Lung (tissue), 12 donors: Measurements from ENCODE around the gene GCNT2. TPM values are rescaled to one million over a fixed set of nuclear protein-coding genes. Genes with fewer than 3 reads are reported as not detected.

Source experiments
- ATAC-seq: fragments of 200-7000 bp; cut with Tn5 transposase; one replicate; pipeline ENCODE4 v1.9.1; 2020; ENCODE audit warnings: moderate number of reproducible peaks; ENCODE audit not compliant: insufficient read depth, low FRiP score
- DNase-seq, 3 donors: peaks; one replicate each; pipeline ENCODE4 v3.0.0-alpha.2; 2013 to 2017
- H3K27ac ChIP-seq, 2 donors: one replicate each; pipeline ENCODE4 v1.5.1; 2013; ENCODE audit warnings: mild to moderate bottlenecking in 2 of 2, moderate library complexity in 2 of 2, control low read depth in 1 of 2, inconsistent platforms in 1 of 2, low read depth in 1 of 2, low read length in 1 of 2
- H3K27me3 ChIP-seq, 3 donors: one replicate each; pipeline ENCODE4 v1.5.1; 2013; ENCODE audit warnings: low read length in 2 of 3; ENCODE audit not compliant: control insufficient read depth in 3 of 3, insufficient read depth in 3 of 3
- H3K36me3 ChIP-seq, 4 donors: one replicate each; pipeline ENCODE4 v1.5.1; 2013; ENCODE audit warnings: low read length in 4 of 4, mild to moderate bottlenecking in 1 of 4, moderate library complexity in 1 of 4; ENCODE audit not compliant: control insufficient read depth in 4 of 4, insufficient read depth in 4 of 4
- H3K4me1 ChIP-seq, 5 donors: one replicate each; pipeline ENCODE4 v1.5.1; 2013; ENCODE audit warnings: low read length in 5 of 5, mild to moderate bottlenecking in 2 of 5, moderate library complexity in 1 of 5; ENCODE audit not compliant: control insufficient read depth in 5 of 5, insufficient read depth in 5 of 5
- H3K4me3 ChIP-seq: one replicate; pipeline ENCODE4 v1.5.1; 2013; ENCODE audit warnings: mild to moderate bottlenecking, control low read depth, moderate library complexity
- H3K9ac ChIP-seq, 2 donors: one replicate each; pipeline ENCODE4 v1.5.1; 2013; ENCODE audit warnings: low read length in 2 of 2, control low read depth in 1 of 2; ENCODE audit not compliant: insufficient read depth in 1 of 2
- H3K9me3 ChIP-seq, 4 donors: one replicate each; pipeline ENCODE4 v1.5.1; 2013; ENCODE audit warnings: low read length in 3 of 4, mild to moderate bottlenecking in 1 of 4, moderate library complexity in 1 of 4; ENCODE audit not compliant: control insufficient read depth in 4 of 4, insufficient read depth in 3 of 4
- WGBS, 2 donors: extraction: QIAGEN DNeasy Blood & Tissue Kit; methylation state at CpG; one replicate each; pipeline ENCODE4 v1.1.7; 2013; 5-methylcytosine and 5-hydroxymethylcytosine counted together
- polyA plus RNA-seq, 2 donors: library from polyadenylated mRNA; stranded (reverse); fragments of 200-250 nt; gene quantifications; one replicate each; pipeline ENCODE4 v1.2.1, GENCODE V29; 2013
- total RNA-seq, 2 donors: library from RNA; depleted of rRNA in 1 of 2; stranded (reverse); fragments of >200 nt in 1 of 2; gene quantifications; one replicate each; pipeline ENCODE4 v1.2.1, GENCODE V29; 2014 to 2021
- TF ChIP-seq, protein P1 (sequence below): IDR thresholded peaks from 2 replicates; pipeline ENCODE4 v1.5.1; 2012; ENCODE audit warnings: mild to moderate bottlenecking; ENCODE audit errors: control extremely low read depth, extremely low read depth
- donor health status: control.
- donor health status: control.
- donor health status: Bipolar disorder and iron deficiency.
- donor health status: healthy.
- donor health status: DM: yes; HTN: yes; CAD: no.

GCNT2 gene
- total and polyA plus RNA-seq, 4 donors = 7.8 to 57.4 (median 15.7) TPM

DNA sequence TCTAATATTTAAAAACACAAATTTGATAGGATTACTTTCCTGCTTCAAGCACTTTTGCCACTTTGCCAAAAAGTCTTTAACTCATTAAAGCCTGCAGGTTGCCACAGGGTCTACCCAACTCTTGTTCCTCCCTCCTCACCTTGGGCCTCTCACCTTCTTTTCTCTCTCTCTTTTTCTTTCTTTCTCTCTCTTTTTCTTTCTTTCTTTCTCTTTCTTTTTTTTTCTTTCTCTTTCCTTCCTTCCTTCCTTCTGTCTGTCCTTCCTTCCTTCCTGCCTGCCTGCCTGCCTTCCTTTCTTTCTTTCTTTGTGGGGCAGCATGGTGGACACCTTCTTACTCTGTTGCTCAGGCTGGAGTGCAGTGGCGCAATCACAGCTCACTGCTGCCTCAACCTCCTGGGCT is 123.1 kb downstream of the GCNT2 start:
- Histone ChIP-seq H3K9ac (no peak overlapping the region), H3K27me3 (no peaks in the 10 kb centered on the region), H3K4me1 (no peaks in the 10 kb centered on the region), H3K9me3 (no peaks in the 10 kb centered on the region), H3K27ac (no peak overlapping the region), H3K36me3 (no peaks in the 10 kb centered on the region), H3K4me3 (no peak overlapping the region)
- no peak for ATAC-seq
- TF ChIP-seq, protein P1, sequence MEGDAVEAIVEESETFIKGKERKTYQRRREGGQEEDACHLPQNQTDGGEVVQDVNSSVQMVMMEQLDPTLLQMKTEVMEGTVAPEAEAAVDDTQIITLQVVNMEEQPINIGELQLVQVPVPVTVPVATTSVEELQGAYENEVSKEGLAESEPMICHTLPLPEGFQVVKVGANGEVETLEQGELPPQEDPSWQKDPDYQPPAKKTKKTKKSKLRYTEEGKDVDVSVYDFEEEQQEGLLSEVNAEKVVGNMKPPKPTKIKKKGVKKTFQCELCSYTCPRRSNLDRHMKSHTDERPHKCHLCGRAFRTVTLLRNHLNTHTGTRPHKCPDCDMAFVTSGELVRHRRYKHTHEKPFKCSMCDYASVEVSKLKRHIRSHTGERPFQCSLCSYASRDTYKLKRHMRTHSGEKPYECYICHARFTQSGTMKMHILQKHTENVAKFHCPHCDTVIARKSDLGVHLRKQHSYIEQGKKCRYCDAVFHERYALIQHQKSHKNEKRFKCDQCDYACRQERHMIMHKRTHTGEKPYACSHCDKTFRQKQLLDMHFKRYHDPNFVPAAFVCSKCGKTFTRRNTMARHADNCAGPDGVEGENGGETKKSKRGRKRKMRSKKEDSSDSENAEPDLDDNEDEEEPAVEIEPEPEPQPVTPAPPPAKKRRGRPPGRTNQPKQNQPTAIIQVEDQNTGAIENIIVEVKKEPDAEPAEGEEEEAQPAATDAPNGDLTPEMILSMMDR = no peak
- 93 to 97% methylated on average over 1 of the region's 1 CpG for WGBS, 2 donors
- DNase-seq = no peak

DNA sequence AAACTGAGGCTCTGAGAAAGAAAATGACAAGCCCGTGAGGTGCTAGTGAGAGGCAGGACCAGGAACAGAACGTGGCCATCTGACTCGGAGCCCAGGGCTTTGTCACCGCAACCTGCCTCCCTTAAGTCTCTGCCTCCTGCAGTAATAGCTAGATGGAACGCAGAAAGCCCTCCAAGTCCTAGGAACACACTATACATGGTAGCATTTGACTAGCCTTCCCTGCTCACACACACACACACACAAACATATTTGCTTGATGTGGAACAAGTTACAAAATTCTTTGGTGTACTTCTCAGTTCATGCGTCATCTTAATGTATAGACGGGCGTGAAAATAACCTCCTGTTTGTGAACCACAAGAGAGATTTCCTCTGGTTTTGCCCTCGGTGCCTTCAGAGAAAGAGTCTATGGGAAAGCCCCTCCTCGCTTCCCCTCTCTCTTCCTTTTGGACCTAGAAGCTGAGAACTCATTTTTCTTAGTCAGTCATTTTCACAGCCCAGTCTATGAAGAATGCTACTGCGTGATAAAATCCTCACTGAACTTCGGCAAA is 134.4 kb downstream of the GCNT2 start:
- TF ChIP-seq, protein P1 = no peak
- no peak overlapping the region for H3K27ac ChIP-seq

DNA sequence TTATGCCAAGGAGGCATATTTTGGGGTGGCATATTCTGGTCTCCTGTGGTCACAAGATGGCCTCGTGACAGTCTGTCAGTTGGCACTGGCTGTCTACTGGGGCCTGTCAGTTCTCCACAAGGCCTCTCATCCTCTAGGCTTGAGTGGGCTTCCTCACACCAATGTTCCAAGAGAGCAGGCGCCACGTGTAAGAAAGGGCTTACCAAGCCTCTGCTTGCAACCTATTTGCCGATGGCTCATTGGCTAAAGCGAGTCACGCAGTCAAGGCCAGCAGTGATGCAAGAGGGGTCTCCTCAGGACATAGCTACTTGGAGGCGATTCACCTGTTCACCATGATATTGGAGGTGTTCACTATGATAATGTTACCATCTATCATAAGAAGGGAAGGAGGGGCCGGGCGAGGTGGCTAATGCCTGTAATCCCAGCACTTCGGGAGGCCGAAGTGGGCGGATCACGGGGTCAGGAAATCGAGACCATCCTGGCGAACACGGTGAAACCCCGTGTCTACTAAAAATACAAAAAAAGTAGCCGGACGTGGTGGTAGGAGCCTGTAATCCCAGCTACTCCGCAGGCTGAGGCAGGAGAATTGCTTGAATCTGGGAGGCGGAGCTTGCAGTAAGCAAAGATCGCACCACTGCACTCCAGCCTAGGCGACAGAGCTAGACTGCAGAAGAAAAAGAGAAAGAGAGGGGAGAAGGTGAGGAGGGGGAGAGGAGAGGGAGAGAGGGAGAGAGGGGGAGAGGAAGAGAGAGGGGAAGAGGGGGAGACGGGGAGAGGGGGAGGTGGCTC is 138.0 kb downstream of the GCNT2 start:
- DNase-seq = peak in 1 of 3 donors; percentile 4
- Histone ChIP-seq H3K4me1 (no peaks in the 10 kb centered on the region), H3K36me3 (no peaks in the 10 kb centered on the region), H3K9ac (no peak overlapping the region), H3K27me3 (no peaks in the 10 kb centered on the region), H3K4me3 (no peak overlapping the region), H3K27ac (no peak overlapping the region), H3K9me3 (no peaks in the 10 kb centered on the region)
- ATAC-seq = no peak
- WGBS, 2 donors = 84 to 90% methylated on average over 24 of the region's 24 CpGs
- TF ChIP-seq, protein P1 = no peak

More for the DNA sequence above, 134.4 kb downstream of the GCNT2 start:
- 33 to 54% methylated on average over 12 of the region's 12 CpGs for WGBS, 2 donors
- no peak overlapping the region for H3K4me3 ChIP-seq
- no peaks in the 10 kb centered on the region for H3K4me1 ChIP-seq
- no peaks in the 10 kb centered on the region for H3K36me3 ChIP-seq
- ATAC-seq = no peak
- H3K27me3 ChIP-seq = no peaks in the 10 kb centered on the region
- no peak overlapping the region for H3K9ac ChIP-seq
- DNase-seq = no peak
- no peaks in the 10 kb centered on the region for H3K9me3 ChIP-seq
